ENCODE results near the gene CTBP2.

CTBP2 gene

GRCh38 chr10:125015356-125015944 is 144.9 kb downstream of the CTBP2 start:
- DNase-seq (ENCODE audit: low spot score), result no peak
- TF ChIP-seq CTCF (IDR thresholded peaks at IDR 0.05; ENCODE audit: extremely low read depth, missing control alignments), result no peak

GRCh38 chr10:125014836-125015355 is 145.5 kb downstream of the CTBP2 start:
- no peak for DNase-seq (ENCODE audit: low spot score)

GRCh38 chr10:125014086-125014830 is 146.1 kb downstream of the CTBP2 start:
- DNase-seq (ENCODE audit: low spot score), result no peak
- no peak for TF ChIP-seq CTCF (IDR thresholded peaks at IDR 0.05; ENCODE audit: extremely low read depth, missing control alignments)

More at GRCh38 chr10:125014836-125015355, 145.5 kb downstream of the CTBP2 start:
- no peak for TF ChIP-seq CTCF (IDR thresholded peaks at IDR 0.05; ENCODE audit: extremely low read depth, missing control alignments)

- DNase-seq (ENCODE audit: low spot score), result no peak
- no peak for TF ChIP-seq CTCF (IDR thresholded peaks at IDR 0.05; ENCODE audit: extremely low read depth, missing control alignments)
Measured at GRCh38 chr10:125013529-125013872, 146.9 kb downstream of the CTBP2 start.

GRCh38 chr10:125012851-125013528 is 147.4 kb downstream of the CTBP2 start:
- TF ChIP-seq CTCF (IDR thresholded peaks at IDR 0.05; ENCODE audit: extremely low read depth, missing control alignments), result no peak
- DNase-seq (ENCODE audit: low spot score), result no peak

- no peak for TF ChIP-seq CTCF (IDR thresholded peaks at IDR 0.05; ENCODE audit: extremely low read depth, missing control alignments)
- DNase-seq (ENCODE audit: low spot score), result no peak
Measured at GRCh38 chr10:125011926-125012705, 148.2 kb downstream of the CTBP2 start.

Measured in GM20000 (cell line).